Cardiac muscle cell (in vitro differentiated cells and primary cell): ENCODE data around the gene KCNQ1. TPM values are rescaled to one million over a fixed set of nuclear protein-coding genes. Genes with fewer than 3 reads are reported as not detected.

Source experiments
- DNase-seq, 2 donors: peaks; one replicate each; pipeline versions ENCODE4 v3.0.0 to v3.0.0-alpha.2; 2010 to 2017; ENCODE audit warnings: low read depth in 1 of 2, low spot score in 1 of 2
- H3K27ac ChIP-seq: fragments of 200-600 bp; sonication (generic); 2 replicates; pipeline ENCODE4 v1.5.1; 2016
- H3K27me3 ChIP-seq: fragments of 200-600 bp; sonication (generic); 2 replicates; pipeline ENCODE4 v1.6.0; 2016; ENCODE audit warnings: control low read depth
- H3K36me3 ChIP-seq: fragments of 200-600 bp; sonication (generic); 2 replicates; pipeline ENCODE4 v1.5.1; 2016; ENCODE audit warnings: control low read depth
- H3K4me1 ChIP-seq: fragments of 200-600 bp; sonication (generic); 2 replicates; pipeline ENCODE4 v1.8.1; 2017; ENCODE audit warnings: low read depth, mild to moderate bottlenecking, mixed run types
- H3K4me3 ChIP-seq: fragments of 200-600 bp; sonication (generic); 2 replicates; pipeline ENCODE4 v1.5.1; 2016; ENCODE audit warnings: mild to moderate bottlenecking
- H3K9me3 ChIP-seq: fragments of 200-600 bp; sonication (generic); 2 replicates; pipeline ENCODE4 v1.5.1; 2017; ENCODE audit warnings: low read depth, mild to moderate bottlenecking, control low read depth
- polyA plus RNA-seq: library from polyadenylated mRNA; unstranded; fragments of >200 nt; fragmentation: Nextera tagmentation; extraction: Ambion mirVana; gene quantifications from 2 replicates; pipeline ENCODE4 v1.2.1, GENCODE V29; 2016
- total RNA-seq: library from RNA; depleted of rRNA; stranded (reverse); fragments of >200 nt; gene quantifications from 2 replicates; pipeline ENCODE4 v1.2.3, GENCODE V29; 2016
- TF ChIP-seq, protein P1 (sequence below): IDR thresholded peaks from 2 replicates; pipeline ENCODE4 v1.5.1; 2012; ENCODE audit warnings: low read depth, mild to moderate bottlenecking, low read length

KCNQ1 gene
- total and polyA plus RNA-seq, 2 experiments from 2014 or later = 13.9 to 18.6 TPM

DNA sequence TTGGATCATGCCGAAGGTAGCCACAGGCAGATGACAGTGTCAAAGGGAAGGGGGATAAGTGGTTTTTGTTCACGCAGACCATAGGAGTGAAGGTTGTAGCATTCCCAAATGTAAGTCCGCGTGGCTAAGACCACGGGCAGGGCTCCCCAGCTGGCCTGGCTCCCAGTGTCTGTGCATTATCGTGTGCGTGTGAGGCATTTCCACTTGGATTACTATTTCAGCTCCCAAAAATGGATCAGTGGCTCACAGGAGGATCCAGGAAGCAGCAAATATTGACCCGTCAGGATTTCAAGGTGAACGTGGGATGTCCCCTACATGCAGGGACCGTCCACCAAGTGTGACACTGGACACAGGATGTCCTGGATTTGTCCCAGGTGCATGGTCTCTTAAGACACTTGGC is 430.2 kb downstream of the KCNQ1 start:
- H3K27ac ChIP-seq = no peak overlapping the region
- TF ChIP-seq, protein P1, sequence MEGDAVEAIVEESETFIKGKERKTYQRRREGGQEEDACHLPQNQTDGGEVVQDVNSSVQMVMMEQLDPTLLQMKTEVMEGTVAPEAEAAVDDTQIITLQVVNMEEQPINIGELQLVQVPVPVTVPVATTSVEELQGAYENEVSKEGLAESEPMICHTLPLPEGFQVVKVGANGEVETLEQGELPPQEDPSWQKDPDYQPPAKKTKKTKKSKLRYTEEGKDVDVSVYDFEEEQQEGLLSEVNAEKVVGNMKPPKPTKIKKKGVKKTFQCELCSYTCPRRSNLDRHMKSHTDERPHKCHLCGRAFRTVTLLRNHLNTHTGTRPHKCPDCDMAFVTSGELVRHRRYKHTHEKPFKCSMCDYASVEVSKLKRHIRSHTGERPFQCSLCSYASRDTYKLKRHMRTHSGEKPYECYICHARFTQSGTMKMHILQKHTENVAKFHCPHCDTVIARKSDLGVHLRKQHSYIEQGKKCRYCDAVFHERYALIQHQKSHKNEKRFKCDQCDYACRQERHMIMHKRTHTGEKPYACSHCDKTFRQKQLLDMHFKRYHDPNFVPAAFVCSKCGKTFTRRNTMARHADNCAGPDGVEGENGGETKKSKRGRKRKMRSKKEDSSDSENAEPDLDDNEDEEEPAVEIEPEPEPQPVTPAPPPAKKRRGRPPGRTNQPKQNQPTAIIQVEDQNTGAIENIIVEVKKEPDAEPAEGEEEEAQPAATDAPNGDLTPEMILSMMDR = no peak
- H3K4me1 ChIP-seq = no peaks in the 10 kb centered on the region
- no peaks in the 10 kb centered on the region for H3K9me3 ChIP-seq
- H3K36me3 ChIP-seq = no peaks in the 10 kb centered on the region
- peaks cover 21% of the 10 kb centered on the region for H3K27me3 ChIP-seq
- H3K4me3 ChIP-seq = no peak overlapping the region
- DNase-seq = no peak

DNA sequence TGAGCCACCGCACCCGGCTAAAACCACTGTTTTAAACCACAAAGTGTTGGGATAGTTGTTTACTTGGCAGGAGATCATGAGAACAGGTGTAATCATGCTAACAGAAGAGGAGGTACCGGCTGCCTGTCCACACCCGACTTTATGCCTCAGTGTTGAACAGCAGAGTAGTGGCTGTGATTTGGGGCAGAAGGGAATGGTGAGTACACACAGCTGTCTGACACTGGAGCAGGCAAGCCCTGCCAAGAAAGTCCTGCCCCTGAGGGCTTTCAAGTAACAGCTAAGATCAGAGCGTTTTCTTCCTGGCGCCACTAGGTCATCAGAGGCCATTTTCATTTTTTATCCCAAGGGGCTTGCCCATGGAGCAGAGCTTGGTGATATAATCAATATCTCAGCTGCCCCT is 432.7 kb downstream of the KCNQ1 start:
- Histone ChIP-seq H3K36me3 (no peaks in the 10 kb centered on the region), H3K4me3 (no peak overlapping the region), H3K27me3 (no peaks in the 10 kb centered on the region), H3K4me1 (no peaks in the 10 kb centered on the region), H3K9me3 (no peaks in the 10 kb centered on the region), H3K27ac (no peak overlapping the region)
- TF ChIP-seq, protein P1 = no peak
- DNase-seq = peak in 1 of 2 donors; percentile 42

DNA sequence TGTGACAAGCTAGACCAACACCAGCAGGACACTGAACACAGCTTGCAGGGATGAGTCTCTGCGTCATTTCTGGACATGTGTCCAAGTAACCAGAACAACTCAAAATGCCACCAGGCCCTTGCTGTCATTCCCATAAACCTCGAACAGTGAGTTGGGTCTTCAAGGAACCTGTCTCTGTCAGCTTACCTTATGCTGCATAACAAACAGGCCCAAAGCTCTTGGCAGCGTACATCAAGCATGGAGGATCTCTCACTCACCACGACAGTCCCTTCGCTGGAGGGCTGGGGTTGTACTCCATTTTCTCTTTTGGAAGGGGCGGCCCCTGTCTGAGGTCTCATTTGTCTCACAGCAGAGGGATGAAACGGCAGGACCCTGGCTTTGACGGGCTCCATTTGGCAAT is 434.0 kb downstream of the KCNQ1 start:
- H3K4me1 ChIP-seq = peaks cover 5% of the 10 kb centered on the region
- TF ChIP-seq, protein P1 = no peak
- H3K9me3 ChIP-seq = no peaks in the 10 kb centered on the region
- H3K36me3 ChIP-seq = no peaks in the 10 kb centered on the region
- no peaks in the 10 kb centered on the region for H3K27me3 ChIP-seq
- no peak overlapping the region for H3K4me3 ChIP-seq
- no peak overlapping the region for H3K27ac ChIP-seq
- DNase-seq = no peak

DNA sequence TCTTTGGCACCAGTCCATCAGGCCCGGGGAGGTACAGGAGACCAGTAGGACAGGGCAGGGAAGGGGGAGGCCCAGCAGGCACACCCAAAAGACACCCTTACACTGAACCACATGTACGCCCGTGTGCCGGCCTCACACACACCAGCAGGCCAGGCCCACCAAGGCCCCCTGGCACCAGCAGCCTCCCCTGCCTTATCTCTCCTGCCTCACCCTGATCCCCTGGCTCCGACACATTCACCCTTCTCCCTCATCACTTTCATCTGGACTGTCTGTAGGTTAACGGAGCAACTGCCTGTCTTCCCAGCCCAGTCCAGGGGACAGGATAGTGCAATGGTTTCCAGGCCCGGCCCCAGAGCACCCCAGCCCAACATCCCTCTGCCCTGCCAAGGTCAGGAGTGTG is 435.8 kb downstream of the KCNQ1 start:
- Histone ChIP-seq H3K36me3 (no peaks in the 10 kb centered on the region), H3K4me1 (peaks cover 5% of the 10 kb centered on the region), H3K9me3 (no peaks in the 10 kb centered on the region), H3K27me3 (no peaks in the 10 kb centered on the region), H3K4me3 (no peak overlapping the region), H3K27ac (no peak overlapping the region)
- no peak for DNase-seq
- TF ChIP-seq, protein P1 = no peak

DNA sequence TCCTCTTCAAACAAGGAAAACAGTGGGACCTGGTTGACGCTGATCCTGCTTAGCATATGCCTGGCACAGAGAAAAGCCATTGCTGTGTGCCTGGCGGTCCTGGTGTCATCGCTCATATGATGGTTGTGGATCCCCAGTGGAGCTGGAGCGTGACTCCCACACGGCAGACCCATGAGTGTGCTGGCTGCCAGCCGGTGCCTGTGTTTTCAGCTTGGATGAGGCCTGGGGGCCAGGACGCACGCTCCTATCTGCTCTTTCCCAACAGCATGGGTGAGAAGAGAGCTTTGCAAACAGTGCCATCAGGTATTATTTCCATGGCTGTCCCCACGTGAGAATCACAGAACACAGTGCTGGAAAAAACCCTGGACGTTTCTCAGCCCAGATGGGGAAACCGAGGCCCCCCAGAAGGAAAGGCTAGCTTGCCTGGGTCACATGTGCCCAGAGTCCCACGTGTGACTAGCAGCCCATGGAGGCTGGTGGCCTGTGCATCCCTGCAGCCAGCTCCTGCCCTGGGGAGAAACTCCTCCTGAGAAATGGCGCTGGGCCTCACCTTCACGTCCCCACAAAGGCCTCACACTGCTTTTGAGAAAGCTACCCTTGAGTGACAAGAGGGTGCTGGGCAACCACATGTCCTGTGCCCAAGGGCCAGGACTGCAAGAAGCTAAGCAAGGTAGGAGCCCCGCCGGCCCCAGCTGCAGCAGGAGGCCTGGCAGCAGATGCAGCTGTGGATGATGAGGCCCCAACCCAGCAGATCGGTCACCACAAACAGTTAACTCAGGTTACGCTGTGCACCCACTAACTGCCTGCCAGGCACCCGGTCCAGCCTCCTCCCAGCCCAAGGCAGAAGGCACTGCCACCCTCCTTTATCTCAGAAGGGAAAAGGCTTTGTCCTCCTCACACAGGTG is 436.5 kb downstream of the KCNQ1 start:
- Histone ChIP-seq H3K36me3 (no peaks in the 10 kb centered on the region), H3K27me3 (no peaks in the 10 kb centered on the region), H3K4me3 (no peak overlapping the region), H3K4me1 (peaks cover 7% of the 10 kb centered on the region), H3K9me3 (no peaks in the 10 kb centered on the region), H3K27ac (no peak overlapping the region)
- TF ChIP-seq, protein P1 = no peak
- no peak for DNase-seq
